ENCODE results near the gene LCN1.

LCN1 gene

DNA sequence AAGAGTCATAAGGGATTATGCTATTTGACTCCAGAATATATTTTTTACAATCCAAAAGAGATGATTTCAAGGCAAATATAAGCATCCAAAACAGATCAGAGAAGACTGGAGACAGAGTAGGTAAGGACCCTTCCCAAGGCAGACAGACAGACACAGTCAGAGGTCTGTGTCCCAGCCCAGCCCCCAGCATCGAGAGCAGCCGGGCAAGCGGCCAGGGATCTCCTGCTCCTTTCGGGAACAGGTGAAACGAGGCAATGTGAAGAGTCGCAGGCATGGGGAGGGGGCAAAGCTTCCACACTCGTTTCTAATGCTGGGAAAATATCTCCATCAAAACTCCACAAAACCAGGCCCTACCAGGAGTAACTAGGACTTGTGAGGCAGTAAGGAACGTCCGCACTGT, 46.1 kb downstream of the LCN1 start:
- no peaks in the 10 kb centered on the region for H3K27me3 ChIP-seq
- H3K36me3 ChIP-seq: no peaks in the 10 kb centered on the region
- no peaks in the 10 kb centered on the region for H3K4me1 ChIP-seq (ENCODE audit: control insufficient read depth in 1 of 2, insufficient read depth in 1 of 2, low read depth in 1 of 2, low read length in 1 of 2)
- no peak overlapping the region for H3K27ac ChIP-seq
- H3K9me3 ChIP-seq: no peaks in the 10 kb centered on the region
- TF ChIP-seq, protein P1, sequence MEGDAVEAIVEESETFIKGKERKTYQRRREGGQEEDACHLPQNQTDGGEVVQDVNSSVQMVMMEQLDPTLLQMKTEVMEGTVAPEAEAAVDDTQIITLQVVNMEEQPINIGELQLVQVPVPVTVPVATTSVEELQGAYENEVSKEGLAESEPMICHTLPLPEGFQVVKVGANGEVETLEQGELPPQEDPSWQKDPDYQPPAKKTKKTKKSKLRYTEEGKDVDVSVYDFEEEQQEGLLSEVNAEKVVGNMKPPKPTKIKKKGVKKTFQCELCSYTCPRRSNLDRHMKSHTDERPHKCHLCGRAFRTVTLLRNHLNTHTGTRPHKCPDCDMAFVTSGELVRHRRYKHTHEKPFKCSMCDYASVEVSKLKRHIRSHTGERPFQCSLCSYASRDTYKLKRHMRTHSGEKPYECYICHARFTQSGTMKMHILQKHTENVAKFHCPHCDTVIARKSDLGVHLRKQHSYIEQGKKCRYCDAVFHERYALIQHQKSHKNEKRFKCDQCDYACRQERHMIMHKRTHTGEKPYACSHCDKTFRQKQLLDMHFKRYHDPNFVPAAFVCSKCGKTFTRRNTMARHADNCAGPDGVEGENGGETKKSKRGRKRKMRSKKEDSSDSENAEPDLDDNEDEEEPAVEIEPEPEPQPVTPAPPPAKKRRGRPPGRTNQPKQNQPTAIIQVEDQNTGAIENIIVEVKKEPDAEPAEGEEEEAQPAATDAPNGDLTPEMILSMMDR (IDR thresholded peaks at IDR 0.05): no peak
- no peak overlapping the region for H3K4me3 ChIP-seq (ENCODE audit: low read depth in 1 of 2, low read length in 1 of 2)

DNA sequence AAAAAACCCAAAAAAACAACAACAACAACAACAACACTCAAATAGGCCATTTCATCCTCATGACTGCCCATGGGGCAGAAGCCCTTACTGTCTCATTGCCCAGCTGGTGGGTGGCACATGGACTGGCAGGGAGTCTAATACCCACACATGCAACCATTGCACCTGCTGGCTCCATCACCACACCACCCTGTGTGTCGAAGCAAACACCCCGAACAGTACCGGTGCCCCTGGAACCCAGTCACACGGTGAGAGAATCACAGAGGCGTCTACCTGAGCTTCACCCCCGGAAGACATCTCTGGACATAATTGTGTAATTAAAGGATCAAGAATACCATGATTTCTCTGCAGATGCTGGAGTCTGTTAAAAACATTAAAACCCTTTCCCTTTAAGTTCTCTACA, 46.8 kb downstream of the LCN1 start:
- H3K4me1 ChIP-seq (ENCODE audit: control insufficient read depth in 1 of 2, insufficient read depth in 1 of 2, low read depth in 1 of 2, low read length in 1 of 2): no peaks in the 10 kb centered on the region
- no peaks in the 10 kb centered on the region for H3K9me3 ChIP-seq
- H3K27me3 ChIP-seq: no peaks in the 10 kb centered on the region
- H3K27ac ChIP-seq: no peak overlapping the region
- TF ChIP-seq, protein P1 (IDR thresholded peaks at IDR 0.05): no peak
- H3K36me3 ChIP-seq: no peaks in the 10 kb centered on the region
- H3K4me3 ChIP-seq (ENCODE audit: low read depth in 1 of 2, low read length in 1 of 2): no peak overlapping the region

DNA sequence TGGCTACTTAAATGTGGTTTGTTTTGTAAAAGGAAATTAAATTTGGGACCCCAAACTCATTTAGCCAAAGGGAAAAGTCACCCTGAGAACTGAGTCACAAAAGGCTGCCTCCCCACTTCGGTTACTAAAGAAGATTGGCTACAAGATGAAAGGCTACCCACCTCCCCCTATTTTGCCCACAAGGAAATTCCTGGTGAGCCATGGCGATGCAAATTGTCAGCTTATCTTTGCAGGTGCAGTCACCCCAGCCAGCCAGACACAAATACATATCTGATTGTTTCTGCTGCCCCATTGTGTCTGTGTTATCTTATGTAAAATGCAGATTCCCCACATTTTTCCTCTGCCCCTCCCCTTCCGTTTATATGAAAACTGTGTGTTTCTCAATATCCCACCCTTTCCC, 49.2 kb downstream of the LCN1 start:
- Histone ChIP-seq H3K27ac (no peak overlapping the region), H3K27me3 (no peaks in the 10 kb centered on the region), H3K9me3 (no peaks in the 10 kb centered on the region), H3K4me1 (ENCODE audit: control insufficient read depth in 1 of 2, insufficient read depth in 1 of 2, low read depth in 1 of 2, low read length in 1 of 2) (no peaks in the 10 kb centered on the region), H3K4me3 (ENCODE audit: low read depth in 1 of 2, low read length in 1 of 2) (no peak overlapping the region), H3K36me3 (no peaks in the 10 kb centered on the region)
- TF ChIP-seq, protein P1 (IDR thresholded peaks at IDR 0.05): no peak

DNA sequence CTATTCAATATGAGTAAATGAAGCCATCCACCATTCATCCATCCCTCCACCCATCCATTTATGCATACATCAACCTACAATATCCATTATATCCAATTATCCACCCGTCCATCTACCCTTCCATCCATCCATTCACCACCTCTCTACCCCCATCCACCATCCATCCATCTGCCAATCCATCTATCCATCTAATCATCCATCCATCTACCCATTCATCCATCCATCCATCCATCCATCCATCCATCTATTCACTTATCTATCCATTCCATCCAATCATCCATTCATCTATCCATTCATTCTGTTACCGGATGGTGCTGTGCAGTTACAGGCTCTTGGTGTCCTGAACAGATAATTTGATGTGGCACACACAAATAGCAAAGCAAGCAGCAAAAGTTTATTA, 51.0 kb downstream of the LCN1 start:
- Histone ChIP-seq H3K4me3 (ENCODE audit: low read depth in 1 of 2, low read length in 1 of 2) (no peak overlapping the region), H3K9me3 (no peaks in the 10 kb centered on the region), H3K27ac (no peak overlapping the region), H3K4me1 (ENCODE audit: control insufficient read depth in 1 of 2, insufficient read depth in 1 of 2, low read depth in 1 of 2, low read length in 1 of 2) (no peaks in the 10 kb centered on the region), H3K27me3 (no peaks in the 10 kb centered on the region), H3K36me3 (no peaks in the 10 kb centered on the region)
- TF ChIP-seq, protein P1 (IDR thresholded peaks at IDR 0.05): no peak

DNA sequence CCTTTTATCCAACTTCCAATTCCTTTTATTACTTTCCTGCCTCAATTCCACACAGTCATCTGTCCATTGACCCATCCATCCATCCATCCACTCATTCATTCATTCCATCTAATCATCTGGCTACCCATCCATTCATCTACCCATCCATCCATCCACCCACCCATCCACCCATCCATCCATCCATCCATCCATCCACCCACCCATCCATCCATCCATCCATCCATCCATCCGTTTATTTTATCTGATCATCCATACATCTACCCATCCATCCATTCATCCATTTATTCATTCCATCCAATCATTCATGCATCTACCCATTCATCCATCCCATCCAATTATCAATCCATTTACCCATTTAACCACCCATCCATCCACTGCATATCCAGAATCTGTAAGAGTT, 51.9 kb downstream of the LCN1 start:
- no peak overlapping the region for H3K4me3 ChIP-seq (ENCODE audit: low read depth in 1 of 2, low read length in 1 of 2)
- H3K36me3 ChIP-seq: no peaks in the 10 kb centered on the region
- TF ChIP-seq, protein P1 (IDR thresholded peaks at IDR 0.05): no peak
- no peak overlapping the region for H3K27ac ChIP-seq
- H3K27me3 ChIP-seq: no peaks in the 10 kb centered on the region
- H3K9me3 ChIP-seq: no peaks in the 10 kb centered on the region
- H3K4me1 ChIP-seq (ENCODE audit: control insufficient read depth in 1 of 2, insufficient read depth in 1 of 2, low read depth in 1 of 2, low read length in 1 of 2): no peaks in the 10 kb centered on the region

DNA sequence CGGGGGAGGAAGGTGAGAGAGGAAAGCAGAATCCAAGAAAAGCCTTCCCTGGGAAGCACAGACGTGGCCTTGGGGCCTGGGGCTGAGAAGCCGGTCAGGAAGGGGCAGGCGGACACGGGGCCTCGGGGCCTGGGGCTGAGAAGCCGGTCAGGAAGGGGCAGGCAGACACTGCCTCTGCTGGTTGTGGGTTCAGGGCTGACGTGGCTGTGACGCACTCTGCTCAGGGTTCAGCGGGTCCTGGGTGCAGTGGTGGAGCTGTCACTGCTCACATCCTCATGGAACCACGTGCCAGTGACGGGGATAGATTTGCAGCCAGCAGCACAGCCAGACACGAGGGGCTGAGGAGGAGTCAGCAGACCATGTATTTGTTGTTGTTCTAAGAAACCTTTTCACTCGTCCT, 53.1 kb downstream of the LCN1 start:
- Histone ChIP-seq H3K36me3 (no peaks in the 10 kb centered on the region), H3K27ac (no peak overlapping the region), H3K4me3 (ENCODE audit: low read depth in 1 of 2, low read length in 1 of 2) (no peak overlapping the region), H3K9me3 (no peaks in the 10 kb centered on the region), H3K4me1 (ENCODE audit: control insufficient read depth in 1 of 2, insufficient read depth in 1 of 2, low read depth in 1 of 2, low read length in 1 of 2) (no peaks in the 10 kb centered on the region), H3K27me3 (no peaks in the 10 kb centered on the region)
- TF ChIP-seq, protein P1 (IDR thresholded peaks at IDR 0.05): no peak

Data from neutrophil (primary cell).